NCI-H510A (cell line): ENCODE data around the gene RALA.
A peak's percentile ranks its signal among the peaks of the same experiment; 100 is the strongest.

Experiments
- DNase-seq: peaks from one replicate; lab custom pipeline; 2025; lab: John Stamatoyannopoulos, UW

The RALA gene, protein sequence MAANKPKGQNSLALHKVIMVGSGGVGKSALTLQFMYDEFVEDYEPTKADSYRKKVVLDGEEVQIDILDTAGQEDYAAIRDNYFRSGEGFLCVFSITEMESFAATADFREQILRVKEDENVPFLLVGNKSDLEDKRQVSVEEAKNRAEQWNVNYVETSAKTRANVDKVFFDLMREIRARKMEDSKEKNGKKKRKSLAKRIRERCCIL

GRCh38 chr7:39623047-39623731 lies at the start of gene RALA:
RALA (plus strand) TSS chr7:39623572; CDS start chr7:39686668, 63,096 bp downstream.
- DNase-seq: peak; percentile 90

GRCh38 chr7:39574673-39575349 lies 48.6 kb upstream of the RALA start:
- DNase-seq: no peak

DNA sequence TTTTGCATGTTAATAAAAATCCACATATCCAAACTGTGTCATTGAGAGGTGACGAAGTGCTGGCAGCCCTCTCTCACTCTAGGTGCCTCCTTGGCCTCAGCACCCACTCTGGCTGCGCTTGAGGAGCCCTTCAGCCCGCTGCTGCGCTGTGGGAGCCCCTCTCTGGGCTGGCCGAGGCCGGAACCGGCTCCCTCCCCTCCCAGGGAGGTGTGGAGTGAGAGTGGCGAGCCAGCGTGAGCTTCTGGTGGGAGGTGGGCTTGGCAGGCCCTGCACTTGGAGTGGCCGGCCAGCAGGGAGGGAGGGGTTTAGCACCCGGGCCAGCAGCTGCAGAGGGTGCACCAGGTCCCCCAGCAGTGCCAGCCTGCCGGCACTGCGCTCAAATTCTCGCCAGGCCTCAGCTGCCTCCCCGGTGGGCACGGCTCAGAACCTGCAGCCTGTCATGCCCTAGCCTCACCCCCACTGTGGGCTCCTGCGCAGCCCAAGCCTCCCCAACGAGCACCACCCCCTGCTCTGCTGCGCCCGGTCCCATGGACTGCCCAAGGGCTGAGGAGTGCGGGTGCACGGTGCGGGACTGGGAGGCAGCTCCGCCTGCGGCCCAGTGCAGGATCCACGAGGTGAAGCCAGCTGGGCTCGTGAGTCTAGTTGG lies 46.0 kb upstream of the RALA start:
- DNase-seq: no peak

DNA sequence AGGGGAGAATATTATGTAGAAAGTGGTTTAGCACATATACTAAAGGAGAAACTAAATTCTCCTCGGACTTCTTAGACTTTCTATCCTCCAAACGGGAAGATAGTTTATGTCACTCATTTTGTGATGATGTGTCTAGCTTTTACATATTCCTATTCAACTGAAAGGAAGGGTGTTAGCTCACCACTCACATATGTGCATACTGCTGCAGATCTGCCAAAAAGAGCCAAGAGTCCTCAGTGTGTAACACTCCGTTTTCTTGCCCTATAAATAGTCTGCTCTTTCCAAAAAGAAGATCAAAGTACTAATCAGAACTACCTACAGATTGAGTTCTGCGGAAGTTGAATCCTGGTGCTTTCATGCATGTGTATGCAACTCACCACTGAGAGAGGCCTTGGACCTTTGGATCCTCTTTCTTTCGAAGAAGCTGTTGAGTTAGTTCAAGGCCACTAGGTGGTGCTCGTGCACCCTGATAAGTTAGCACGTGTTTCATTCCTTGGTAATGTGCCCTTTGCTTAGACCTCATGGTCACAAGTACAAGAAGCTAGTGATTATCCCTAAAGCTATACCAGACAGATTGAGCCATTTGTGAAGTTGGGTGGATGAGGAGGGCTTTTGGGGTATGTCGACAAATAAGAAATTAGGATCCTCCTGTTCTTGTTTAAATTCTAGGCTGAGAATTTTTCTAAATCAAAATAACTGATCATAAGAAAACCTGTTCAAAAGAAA lies 43.1 kb upstream of the RALA start:
- peak; percentile 60 for DNase-seq

DNA sequence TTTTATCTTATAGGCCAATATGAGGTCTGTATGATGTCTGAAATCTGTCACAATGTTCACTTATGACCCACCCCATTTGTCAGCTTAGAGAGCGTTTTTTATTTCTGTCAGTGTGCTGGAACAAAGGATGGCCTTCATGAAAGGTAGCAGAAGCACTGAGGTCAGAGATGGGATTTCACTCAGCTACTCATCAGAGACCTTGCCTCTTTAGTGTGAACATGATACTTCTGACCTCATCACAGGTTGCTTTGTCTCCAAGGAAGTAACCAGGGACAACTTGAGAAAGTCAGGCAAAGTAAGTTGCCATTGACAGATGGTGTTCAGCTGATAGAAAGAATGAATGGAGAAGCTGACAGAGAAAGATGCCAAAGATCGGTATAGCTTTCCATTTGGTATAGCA lies 40.8 kb upstream of the RALA start:
- no peak for DNase-seq

DNA sequence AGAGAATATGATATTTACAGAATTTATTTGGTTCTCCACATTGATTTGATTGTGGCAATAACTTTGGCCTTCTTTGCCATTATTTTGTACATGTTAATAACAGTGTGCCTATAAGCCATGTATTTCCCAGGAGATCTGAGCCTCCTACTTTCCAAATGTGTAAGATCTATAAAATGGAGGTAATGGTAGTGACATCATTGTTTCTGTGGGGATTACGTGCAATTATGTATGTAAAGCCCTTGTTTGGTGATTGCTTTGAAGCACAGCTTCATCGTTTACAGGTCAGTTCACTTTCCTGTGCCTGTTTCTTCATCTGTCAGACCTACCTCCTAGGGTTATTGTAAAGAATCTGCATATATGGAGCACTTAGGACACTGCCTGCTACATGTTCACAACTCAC lies 39.8 kb upstream of the RALA start:
- DNase-seq: no peak

GRCh38 chr7:39587393-39587792 lies 36.0 kb upstream of the RALA start:
- no peak for DNase-seq

GRCh38 chr7:39588416-39588815 lies 35.0 kb upstream of the RALA start:
- no peak for DNase-seq

- DNase-seq: no peak
Observed at GRCh38 chr7:39589323-39590111, 33.9 kb upstream of the RALA start.

DNA sequence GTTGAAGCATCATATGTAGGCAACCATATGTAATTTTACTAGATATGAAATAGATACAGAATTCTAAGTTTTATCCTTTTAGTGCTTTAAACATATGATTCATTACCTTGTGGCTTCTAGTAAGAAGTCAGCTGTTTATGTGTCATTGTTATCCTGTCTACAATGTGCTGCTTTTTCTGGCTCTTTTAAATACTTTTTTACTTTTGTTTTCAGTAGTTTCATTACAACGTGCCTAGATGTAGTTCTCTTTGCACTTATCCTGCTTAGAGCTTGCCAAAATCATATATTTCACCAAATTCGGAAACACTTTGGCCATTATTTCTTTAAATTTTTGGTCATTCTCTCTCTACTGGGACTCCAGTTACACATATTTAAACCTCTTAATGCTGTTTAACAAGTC lies 30.8 kb upstream of the RALA start:
- DNase-seq: no peak

DNA sequence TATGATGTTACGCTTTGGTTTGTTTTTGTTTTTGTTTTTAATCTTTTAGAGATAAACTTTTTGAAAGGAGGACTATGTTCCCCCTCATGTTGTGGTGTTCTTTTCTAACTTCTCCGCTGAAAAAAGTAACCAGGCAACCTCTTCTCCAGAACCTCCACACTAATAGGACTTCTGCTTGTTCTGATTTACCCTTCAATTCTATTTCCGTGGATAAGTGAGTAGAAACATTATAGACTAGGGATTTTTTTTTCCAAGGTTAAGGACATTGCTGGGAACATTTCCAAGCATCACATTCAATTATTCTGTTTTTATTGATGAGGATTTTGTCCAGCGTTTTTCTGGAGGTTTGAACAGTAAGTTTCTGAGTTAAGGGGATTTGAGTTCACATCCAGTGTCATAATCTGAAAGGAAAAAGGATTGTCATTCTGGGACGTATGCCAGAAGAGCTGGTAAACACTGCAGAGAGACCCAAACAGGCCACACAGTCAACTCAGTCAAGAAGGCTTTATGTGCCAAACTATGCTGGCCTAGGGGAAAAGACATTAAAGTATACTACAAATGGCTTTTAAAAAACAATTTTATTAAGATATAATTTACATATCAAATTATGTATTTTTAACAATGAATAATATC lies 28.3 kb upstream of the RALA start:
- no peak for DNase-seq

GRCh38 chr7:39602351-39602750 lies 21.0 kb upstream of the RALA start:
- no peak for DNase-seq

GRCh38 chr7:39603924-39604323 lies 19.4 kb upstream of the RALA start:
- no peak for DNase-seq

GRCh38 chr7:39605087-39605486 lies 18.3 kb upstream of the RALA start:
- no peak for DNase-seq

GRCh38 chr7:39606352-39606751 lies 17.0 kb upstream of the RALA start:
- no peak for DNase-seq

GRCh38 chr7:39606941-39607340 lies 16.4 kb upstream of the RALA start:
- no peak for DNase-seq

- DNase-seq: no peak
Observed at GRCh38 chr7:39607865-39608264, 15.5 kb upstream of the RALA start.

- DNase-seq: no peak
Observed at GRCh38 chr7:39608278-39608677, 15.1 kb upstream of the RALA start.

GRCh38 chr7:39609113-39609934 lies 14.0 kb upstream of the RALA start:
- DNase-seq: no peak

DNA sequence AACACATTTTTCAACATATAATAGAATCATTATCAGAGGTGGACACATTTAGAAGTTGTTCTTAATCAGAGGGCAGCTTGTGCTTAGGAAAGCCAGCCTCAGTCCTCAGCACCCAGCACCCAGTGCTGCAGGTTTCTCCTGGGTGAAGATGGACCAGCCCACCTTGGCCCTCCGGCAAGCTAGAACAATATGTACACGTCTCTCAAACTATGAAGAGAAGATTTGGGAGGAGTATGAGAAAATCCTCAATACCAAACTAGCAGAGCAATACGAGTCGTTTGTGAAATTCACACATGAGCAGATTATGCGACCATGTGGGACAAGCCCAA lies 13.5 kb upstream of the RALA start:
- no peak for DNase-seq
